ENCODE data around the gene PACSIN2.

GRCh38 chr22:42926768-42927167 is 88.2 kb downstream of the PACSIN2 start:
- TF ChIP-seq CTCF (IDR thresholded peaks at IDR 0.05) (no peak), MAX (CRISPR knock-in tag; IDR thresholded peaks at IDR 0.05) (no peak), CBFB (CRISPR knock-in tag; IDR thresholded peaks at IDR 0.05; ENCODE audit: low read depth) (no peak), AR (CRISPR knock-in tag; IDR thresholded peaks at IDR 0.05) (no peak), USF2 (CRISPR knock-in tag; IDR thresholded peaks at IDR 0.05) (no peak), TP53 (CRISPR knock-in tag; IDR thresholded peaks at IDR 0.05) (no peak), ZNF232 (CRISPR knock-in tag; IDR thresholded peaks at IDR 0.05) (no peak), TCF7 (CRISPR knock-in tag; IDR thresholded peaks at IDR 0.05; ENCODE audit: low read depth) (no peak), CREB1 (CRISPR knock-in tag; IDR thresholded peaks at IDR 0.05) (no peak), JUN (CRISPR knock-in tag; IDR thresholded peaks at IDR 0.05) (no peak), STAT6 (CRISPR knock-in tag; conservative IDR thresholded peaks at IDR 0.05; ENCODE audit: low read depth) (no peak), USF1 (CRISPR knock-in tag; IDR thresholded peaks at IDR 0.05) (no peak), FOXP4 (CRISPR knock-in tag; IDR thresholded peaks at IDR 0.05) (no peak)
